D341Med (cell line): Measurements from ENCODE around the gene TMEM63B.

Experiments used
- DNase-seq: peaks from one replicate; pipeline ENCODE4 v3.0.0; 2012; ENCODE audit warnings: low spot score

Gene TMEM63B

GRCh38 chr6:44117397-44118128, 9.8 kb upstream of the TMEM63B start:
- no peak for DNase-seq

- DNase-seq = no peak
Measured at GRCh38 chr6:44119704-44120262, 7.6 kb upstream of the TMEM63B start.

GRCh38 chr6:44120692-44121443, 6.5 kb upstream of the TMEM63B start:
- DNase-seq = no peak

GRCh38 chr6:44122801-44123200, 4.6 kb upstream of the TMEM63B start:
- DNase-seq = no peak

GRCh38 chr6:44123544-44123943, 3.8 kb upstream of the TMEM63B start:
- no peak for DNase-seq

GRCh38 chr6:44126320-44127149, 819 bp upstream of the TMEM63B start:
- DNase-seq = peak; percentile 67

GRCh38 chr6:44128020-44128917, 915 bp downstream of the TMEM63B start:
- DNase-seq = peak; percentile 62

GRCh38 chr6:44129841-44130322, 2.5 kb downstream of the TMEM63B start:
- no peak for DNase-seq

- DNase-seq = no peak
Measured at GRCh38 chr6:44131892-44132291, 4.5 kb downstream of the TMEM63B start.

- DNase-seq = no peak
Measured at GRCh38 chr6:44132476-44132875, 5.1 kb downstream of the TMEM63B start.

- DNase-seq = peak; percentile 80
Measured at GRCh38 chr6:44133003-44133931, 5.9 kb downstream of the TMEM63B start.

- no peak for DNase-seq
Measured at GRCh38 chr6:44133981-44134711, 6.8 kb downstream of the TMEM63B start.

GRCh38 chr6:44135173-44135758, 7.9 kb downstream of the TMEM63B start:
- DNase-seq = no peak

GRCh38 chr6:44135875-44136274, 8.5 kb downstream of the TMEM63B start:
- no peak for DNase-seq

- DNase-seq = no peak
Measured at GRCh38 chr6:44138717-44139350, 11.5 kb downstream of the TMEM63B start.

- no peak for DNase-seq
Measured at GRCh38 chr6:44139351-44139743, 12.0 kb downstream of the TMEM63B start.

GRCh38 chr6:44142835-44143234, 15.5 kb downstream of the TMEM63B start:
- no peak for DNase-seq

GRCh38 chr6:44143731-44144130, 16.4 kb downstream of the TMEM63B start:
- no peak for DNase-seq
